ENCODE data around the gene TRMT61A. TPM values are rescaled to one million over a fixed set of nuclear protein-coding genes. Genes with fewer than 3 reads are reported as not detected.

The TRMT61A gene
- total and polyA plus RNA-seq, 2 donors (not counting 3 experiments of a cell fraction or from before 2014, with no cell fraction given), result 6.8 to 10.6 TPM

- Histone ChIP-seq H3K27ac (ENCODE audit: insufficient read depth, low read depth, low read length) (no peak overlapping the region), H2AFZ (ENCODE audit: low read depth, low read length) (no peak overlapping the region), H3K9me1 (replicated peaks; ENCODE audit: control insufficient read depth, extremely low read depth, insufficient read depth, low read length) (no peaks in the 10 kb centered on the region), H3K4me3 (replicated peaks in 1 of 3; ENCODE audit: insufficient read depth in 1 of 3, low read depth in 1 of 3, low read length in 3 of 3) (no peak overlapping the region), H3K36me3 (ENCODE audit: control insufficient read depth in 2 of 2, extremely low read depth in 1 of 2, insufficient read depth in 2 of 2, low read length in 2 of 2) (peaks cover 0 to 2% of the 10 kb centered on the region in 2 experiments), H3K9me3 (replicated peaks; ENCODE audit: control insufficient read depth, insufficient read depth, low read length) (no peaks in the 10 kb centered on the region), H3K9ac (replicated peaks; ENCODE audit: extremely low read depth, insufficient read depth, low read length) (no peak overlapping the region), H3K4me2 (ENCODE audit: insufficient read depth, low read length) (no peak overlapping the region), H3K27me3 (ENCODE audit: control insufficient read depth in 2 of 2, insufficient read depth in 2 of 2, low read length in 2 of 2) (no peaks in the 10 kb centered on the region), H3K4me1 (ENCODE audit: control insufficient read depth, extremely low read depth, insufficient read depth, low read length) (no peaks in the 10 kb centered on the region), H3K79me2 (ENCODE audit: control insufficient read depth, insufficient read depth, low read length) (no peaks in the 10 kb centered on the region), H4K20me1 (replicated peaks; ENCODE audit: control insufficient read depth, extremely low read depth, insufficient read depth, low read length) (no peaks in the 10 kb centered on the region)
- intact Hi-C loops (cut with micrococcal nuclease), result no loop called here
- ChIA-PET POLR2A (no interaction called here), CTCF (interaction anchor here (3.7 to 5.5 kb wide), 2 partner anchors 12 to 18 kb away, joined by 17 to 33 read pairs; no protein-coding TSS in a partner anchor)
- FAIRE-seq (no peak), DNase-seq (ENCODE audit: low read depth, low spot score) (no peak)
- TF ChIP-seq MYC (IDR thresholded peaks at IDR 0.05; ENCODE audit: low read depth, low read length), result no peak
- TF ChIP-seq CTCF (IDR thresholded peaks at IDR 0.05; ENCODE audit: extremely low read depth in 1 of 2, insufficient read depth in 1 of 2, low read depth in 1 of 2, low read length in 2 of 2), result no peak
- no peak for TF ChIP-seq POLR2A (IDR thresholded peaks at IDR 0.05; ENCODE audit: low read depth, low read length)
- TF ChIP-seq MAX (IDR thresholded peaks at IDR 0.05; ENCODE audit: insufficient read depth, insufficient read length), result no peak
- TF ChIP-seq GATA2 (IDR thresholded peaks at IDR 0.05; ENCODE audit: insufficient read depth, insufficient read length, low read depth, low read length), result no peak
- no peak for TF ChIP-seq FOS (IDR thresholded peaks at IDR 0.05; ENCODE audit: borderline replicate concordance, insufficient read depth, low read length)
- TF ChIP-seq JUN (IDR thresholded peaks at IDR 0.05; ENCODE audit: borderline replicate concordance, insufficient read depth, insufficient read length, low read depth), result no peak
- TF ChIP-seq POLR2AphosphoS5 (IDR thresholded peaks at IDR 0.05; ENCODE audit: insufficient read depth, low read depth, low read length), result no peak
- no peak for TF ChIP-seq EZH2 (IDR thresholded peaks at IDR 0.05; ENCODE audit: borderline replicate concordance, low read depth, low read length, severe bottlenecking)
- no TSS peak for BruUV-seq (replicated peaks)
- dilution Hi-C loops (cut with MboI; ENCODE audit: extremely low pct_ligation_motif_present, low sequenced_read_pairs), result no loop called here
Measured at GRCh38 chr14:103536693-103537092, 7.7 kb downstream of the TRMT61A start.
